Lower lobe of right lung (tissue), 2 donors: ENCODE measurements around the gene ZFP57. TPM values are rescaled to one million over a fixed set of nuclear protein-coding genes. Genes with fewer than 3 reads are reported as not detected.

Experiments used
- ATAC-seq, 2 donors: fragments of 200-7000 bp; cut with Tn5 transposase; one replicate each; pipeline ENCODE4 v1.9.1; 2020 to 2022; ENCODE audit warnings: mild to moderate bottlenecking in 2 of 2, moderate library complexity in 2 of 2
- DNase-seq: peaks from one replicate; pipeline ENCODE4 v3.0.0-alpha.2; 2020
- H3K27ac ChIP-seq: fragments of 200-600 bp; one replicate; pipeline ENCODE4 v1.8.0; 2022
- H3K27me3 ChIP-seq: fragments of 200-600 bp; one replicate; pipeline ENCODE4 v1.8.0; 2022; ENCODE audit warnings: low read depth
- H3K36me3 ChIP-seq: fragments of 200-600 bp; one replicate; pipeline ENCODE4 v1.8.0; 2022; ENCODE audit warnings: mild to moderate bottlenecking
- H3K4me1 ChIP-seq: fragments of 200-600 bp; one replicate; pipeline ENCODE4 v1.8.0; 2022
- H3K4me3 ChIP-seq: fragments of 200-600 bp; one replicate; pipeline ENCODE4 v1.8.0; 2022; ENCODE audit warnings: mild to moderate bottlenecking
- H3K9me3 ChIP-seq: fragments of 200-600 bp; one replicate; pipeline ENCODE4 v1.8.0; 2022
- CTCF ChIP-seq: fragments of 200-600 bp; IDR thresholded peaks from one replicate; pipeline ENCODE4 v1.8.0; 2022; ENCODE audit warnings: antibody characterized with exemption, mild to moderate bottlenecking
- intact Hi-C: fragments of 100-400 bp; cut with DNase I; formaldehyde crosslinking; loops from one replicate; pipeline ENCODE4 v1.11.0; 2022
- total RNA-seq: library from RNA; stranded (reverse); fragmentation: NEBNext Ultra II Directional; extraction: Animal tissue kit (Norgen Biotek cat#: 25700); gene quantifications from one replicate; pipeline ENCODE4 v1.2.1, GENCODE V29; 2021
- donor health status: DM: no; HTN: yes; CAD: no; lungs with severe emphysema.

The ZFP57 gene
- total RNA-seq, 1 donor from 2014 or later, result not detected

DNA sequence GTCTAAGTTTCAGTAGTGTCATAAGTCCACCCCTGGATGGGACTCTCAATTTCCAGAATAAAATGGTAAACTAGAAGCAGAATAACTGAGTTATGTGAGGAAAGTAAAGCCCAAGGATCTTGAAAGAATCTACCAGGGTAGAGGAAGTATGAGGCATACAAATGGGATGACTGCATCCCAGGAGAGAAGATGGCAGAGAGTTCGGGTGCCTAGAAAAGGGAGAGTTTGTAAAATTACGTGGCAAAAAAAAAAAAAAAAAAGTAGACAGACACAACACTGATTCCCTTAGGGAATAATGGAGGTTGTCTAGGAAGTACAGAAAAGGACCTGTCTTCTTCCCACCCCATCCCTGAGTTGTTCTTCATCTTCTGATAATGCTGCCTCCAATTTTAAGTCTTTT, 51.4 kb downstream of the ZFP57 start:
- intact Hi-C loops, result no loop called here
- H3K9me3 ChIP-seq, result no peaks in the 10 kb centered on the region
- no peak overlapping the region for H3K27ac ChIP-seq
- no peak for TF ChIP-seq CTCF
- no peak overlapping the region for H3K4me3 ChIP-seq
- ATAC-seq (no peak), DNase-seq (no peak)
- no peaks in the 10 kb centered on the region for H3K27me3 ChIP-seq
- peaks cover 29% of the 10 kb centered on the region for H3K4me1 ChIP-seq
- peaks cover 4% of the 10 kb centered on the region for H3K36me3 ChIP-seq

DNA sequence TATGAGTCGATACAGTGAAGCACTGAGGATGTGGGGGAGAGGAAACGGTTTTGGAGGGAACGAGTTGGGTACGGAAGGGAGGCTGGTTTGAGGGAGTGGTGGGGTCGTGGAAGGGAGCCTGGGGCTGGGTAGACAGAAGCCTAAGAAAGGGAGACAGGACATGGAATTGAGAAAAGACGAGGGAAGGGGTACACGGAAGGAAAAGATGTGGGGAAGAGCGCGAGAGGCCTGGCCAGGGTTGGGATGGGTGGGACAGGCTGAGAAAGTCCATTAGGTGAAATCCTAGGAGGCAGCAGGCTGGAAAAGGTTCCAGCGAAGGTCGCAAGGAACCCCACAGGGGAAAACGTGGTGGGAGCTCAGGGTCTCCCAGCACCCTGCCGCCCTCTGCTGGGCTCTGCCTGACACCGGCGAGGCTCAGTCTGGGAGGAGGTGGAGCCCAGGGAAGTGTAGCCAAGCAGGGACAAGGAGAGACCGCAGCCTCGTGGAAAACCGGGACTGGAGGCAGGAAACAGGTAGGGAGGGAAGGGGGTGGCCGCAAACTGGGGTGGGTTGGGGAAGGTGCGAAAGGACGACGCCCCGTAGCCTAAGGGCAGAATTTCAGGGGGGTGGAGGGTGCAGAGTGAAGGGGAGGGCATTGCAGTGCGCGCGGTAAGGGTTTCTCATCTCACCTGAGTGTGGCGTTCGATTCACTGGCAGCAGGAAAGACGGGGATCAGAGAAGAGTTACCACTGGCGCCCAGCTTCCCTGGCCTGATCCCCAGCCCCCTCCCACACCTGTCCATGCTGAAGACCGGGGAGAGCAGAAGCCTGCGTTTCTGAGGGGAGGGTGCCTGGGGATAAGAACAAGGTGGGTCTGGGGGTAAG, 52.3 kb downstream of the ZFP57 start:
- ATAC-seq, result peak; percentile 66 to 70
- peak; percentile 66 for TF ChIP-seq CTCF
- intact Hi-C loops, result no loop called here
- peak overlapping the region; percentile 46 for H3K27ac ChIP-seq
- DNase-seq, result peak; percentile 74
- no peaks in the 10 kb centered on the region for H3K27me3 ChIP-seq
- H3K4me1 ChIP-seq, result peaks cover 28% of the 10 kb centered on the region
- H3K9me3 ChIP-seq, result no peaks in the 10 kb centered on the region
- peak overlapping the region; percentile 64 for H3K4me3 ChIP-seq
- peaks cover 4% of the 10 kb centered on the region for H3K36me3 ChIP-seq

- Histone ChIP-seq H3K36me3 (peaks cover 10% of the 10 kb centered on the region), H3K27me3 (no peaks in the 10 kb centered on the region), H3K27ac (peak overlapping the region; percentile 49), H3K4me3 (peak overlapping the region; percentile 64), H3K9me3 (no peaks in the 10 kb centered on the region), H3K4me1 (peaks cover 24% of the 10 kb centered on the region)
- ATAC-seq (peak; percentile 56), DNase-seq (peak; percentile 67)
- intact Hi-C loops, result no loop called here
- TF ChIP-seq CTCF, result no peak
Measured at GRCh38 chr6:29627755-29628418, 53.1 kb downstream of the ZFP57 start.

GRCh38 chr6:29626948-29627754, 53.8 kb downstream of the ZFP57 start:
- no peak for TF ChIP-seq CTCF
- no peaks in the 10 kb centered on the region for H3K9me3 ChIP-seq
- intact Hi-C loops, result no loop called here
- peaks cover 22% of the 10 kb centered on the region for H3K4me1 ChIP-seq
- peak overlapping the region; percentile 64 for H3K4me3 ChIP-seq
- H3K27ac ChIP-seq, result peak overlapping the region; percentile 49
- H3K36me3 ChIP-seq, result peaks cover 17% of the 10 kb centered on the region
- peak in 1 of 2 donors; percentile 2 for ATAC-seq
- no peaks in the 10 kb centered on the region for H3K27me3 ChIP-seq
- no peak for DNase-seq

DNA sequence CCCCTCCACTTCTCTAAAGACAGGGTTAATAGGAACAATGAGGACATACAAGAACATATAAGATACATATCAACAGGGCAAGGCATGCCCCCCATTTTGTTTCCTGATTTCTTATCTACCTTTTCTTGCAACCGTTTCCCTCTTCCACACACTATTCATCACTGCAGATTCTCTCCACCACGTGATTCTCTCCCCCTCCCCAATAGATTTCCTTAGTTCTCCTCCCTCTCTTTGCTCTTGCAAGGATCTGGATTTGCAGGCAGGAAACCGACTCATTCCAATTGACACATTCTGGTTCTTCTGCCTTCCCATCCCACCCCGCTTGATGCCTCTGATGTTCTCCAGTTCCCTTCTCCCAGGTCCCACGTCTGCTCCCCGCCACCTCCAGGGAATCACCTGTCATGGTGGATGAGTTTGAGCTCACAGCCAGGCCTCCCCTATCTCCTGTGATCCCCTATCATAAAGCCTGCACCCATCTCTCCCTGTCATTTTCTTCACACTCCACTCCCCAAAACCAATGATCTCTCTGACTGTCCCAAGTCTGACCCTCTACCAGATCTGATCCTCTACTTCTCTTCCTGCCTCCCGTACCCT, 55.5 kb downstream of the ZFP57 start:
- TF ChIP-seq CTCF, result no peak
- H3K4me1 ChIP-seq, result peaks cover 10% of the 10 kb centered on the region
- H3K4me3 ChIP-seq, result no peak overlapping the region
- ATAC-seq (no peak), DNase-seq (no peak)
- no peaks in the 10 kb centered on the region for H3K9me3 ChIP-seq
- H3K36me3 ChIP-seq, result peaks cover 30% of the 10 kb centered on the region
- intact Hi-C loops, result no loop called here
- no peaks in the 10 kb centered on the region for H3K27me3 ChIP-seq
- no peak overlapping the region for H3K27ac ChIP-seq
